ENCODE results near the gene SCGB2A2. TPM values are rescaled to one million over a fixed set of nuclear protein-coding genes. Genes with fewer than 3 reads are reported as not detected.

The SCGB2A2 gene
- total RNA-seq, 1 donor from 2014 or later, result not detected

- no peak for DNase-seq
- Mint-ChIP-seq H3K27ac (ENCODE audit: unreplicated experiment) (no peak overlapping the region), H3K9me3 (ENCODE audit: unreplicated experiment) (no peaks in the 10 kb centered on the region), H3K27me3 (ENCODE audit: unreplicated experiment) (peaks cover 5% of the 10 kb centered on the region), H3K4me1 (ENCODE audit: low read depth, unreplicated experiment) (no peaks in the 10 kb centered on the region), H3K4me3 (ENCODE audit: unreplicated experiment) (no peak overlapping the region), H3K36me3 (ENCODE audit: unreplicated experiment) (no peaks in the 10 kb centered on the region)
- no peak for TF ChIP-seq CTCF (IDR thresholded peaks at IDR 0.05; ENCODE audit: partially characterized antibody, unreplicated experiment)
Measured at GRCh38 chr11:62266558-62266957, 3.4 kb upstream of the SCGB2A2 start.

- peaks cover 5% of the 10 kb centered on the region for H3K27me3 Mint-ChIP-seq (ENCODE audit: unreplicated experiment)
- TF ChIP-seq CTCF (IDR thresholded peaks at IDR 0.05; ENCODE audit: partially characterized antibody, unreplicated experiment), result no peak
- H3K27ac Mint-ChIP-seq (ENCODE audit: unreplicated experiment), result no peak overlapping the region
- no peak for DNase-seq
- H3K9me3 Mint-ChIP-seq (ENCODE audit: unreplicated experiment), result no peaks in the 10 kb centered on the region
- no peaks in the 10 kb centered on the region for H3K36me3 Mint-ChIP-seq (ENCODE audit: unreplicated experiment)
- H3K4me3 Mint-ChIP-seq (ENCODE audit: unreplicated experiment), result no peak overlapping the region
- H3K4me1 Mint-ChIP-seq (ENCODE audit: low read depth, unreplicated experiment), result no peaks in the 10 kb centered on the region
Measured at GRCh38 chr11:62267050-62267449, 2.9 kb upstream of the SCGB2A2 start.

- H3K27me3 Mint-ChIP-seq (ENCODE audit: unreplicated experiment), result peaks cover 5% of the 10 kb centered on the region
- no peak for TF ChIP-seq CTCF (IDR thresholded peaks at IDR 0.05; ENCODE audit: partially characterized antibody, unreplicated experiment)
- H3K4me1 Mint-ChIP-seq (ENCODE audit: low read depth, unreplicated experiment), result no peaks in the 10 kb centered on the region
- H3K9me3 Mint-ChIP-seq (ENCODE audit: unreplicated experiment), result no peaks in the 10 kb centered on the region
- no peaks in the 10 kb centered on the region for H3K36me3 Mint-ChIP-seq (ENCODE audit: unreplicated experiment)
- no peak for DNase-seq
- H3K27ac Mint-ChIP-seq (ENCODE audit: unreplicated experiment), result no peak overlapping the region
- H3K4me3 Mint-ChIP-seq (ENCODE audit: unreplicated experiment), result no peak overlapping the region
Measured at GRCh38 chr11:62267576-62267975, 2.4 kb upstream of the SCGB2A2 start.

GRCh38 chr11:62273284-62273683, 3.3 kb downstream of the SCGB2A2 start:
- H3K36me3 Mint-ChIP-seq (ENCODE audit: unreplicated experiment), result peaks cover 6% of the 10 kb centered on the region

GRCh38 chr11:62273789-62274275, 3.9 kb downstream of the SCGB2A2 start:
- Mint-ChIP-seq H3K27me3 (ENCODE audit: unreplicated experiment) (peaks cover 5% of the 10 kb centered on the region), H3K9me3 (ENCODE audit: unreplicated experiment) (peaks cover 7% of the 10 kb centered on the region), H3K4me1 (ENCODE audit: low read depth, unreplicated experiment) (no peaks in the 10 kb centered on the region), H3K27ac (ENCODE audit: unreplicated experiment) (no peak overlapping the region), H3K36me3 (ENCODE audit: unreplicated experiment) (peaks cover 6% of the 10 kb centered on the region), H3K4me3 (ENCODE audit: unreplicated experiment) (no peak overlapping the region)
- no peak for TF ChIP-seq CTCF (IDR thresholded peaks at IDR 0.05; ENCODE audit: partially characterized antibody, unreplicated experiment)
- no peak for DNase-seq

More at GRCh38 chr11:62273284-62273683, 3.3 kb downstream of the SCGB2A2 start:
- Mint-ChIP-seq H3K9me3 (ENCODE audit: unreplicated experiment) (peaks cover 7% of the 10 kb centered on the region), H3K27ac (ENCODE audit: unreplicated experiment) (no peak overlapping the region), H3K4me3 (ENCODE audit: unreplicated experiment) (no peak overlapping the region), H3K27me3 (ENCODE audit: unreplicated experiment) (peaks cover 5% of the 10 kb centered on the region), H3K4me1 (ENCODE audit: low read depth, unreplicated experiment) (no peaks in the 10 kb centered on the region)
- DNase-seq, result no peak
- TF ChIP-seq CTCF (IDR thresholded peaks at IDR 0.05; ENCODE audit: partially characterized antibody, unreplicated experiment), result no peak

All from glutamatergic neuron (in vitro differentiated cells).